GM12878 (cell line): ENCODE results near the gene RAD1. TPM values are rescaled to one million over a fixed set of nuclear protein-coding genes. Genes with fewer than 3 reads are reported as not detected.

Experiments used
- ATAC-seq: fragments of 200-7000 bp; cut with Tn5 transposase; 3 replicates; pipeline ENCODE4 v1.9.1; 2020; ENCODE audit warnings: mild to moderate bottlenecking, moderate library complexity
- BruUV-seq: library from RNA; stranded (reverse); fragments of 400-500 nt; replicated peaks from 2 replicates; lab custom pipeline; 2021; lab: Mats Ljungman, UMichigan
- CTCF ChIA-PET: fragments of 300-600 bp; sonication (Branson Sonifier 250); formaldehyde crosslinking; extraction: SDS; loops from one replicate; lab custom pipeline; 2021; ENCODE audit warnings: inconsistent platforms; lab: Yijun Ruan, JAX
- POLR2A ChIA-PET: fragments of 350-600 bp; formaldehyde crosslinking; extraction: SDS; loops from one replicate; lab custom pipeline; 2021; ENCODE audit warnings: inconsistent platforms; lab: Charles Lee
- RAD21 ChIA-PET: fragments of 300-600 bp; sonication (Branson Sonifier 250); formaldehyde crosslinking; loops from one replicate; lab custom pipeline; 2023; ENCODE audit warnings: antibody characterized with exemption; ENCODE audit not compliant: unreplicated experiment; lab: Charles Lee
- SMC1A ChIA-PET: fragments of 300-600 bp; sonication (Branson Sonifier 250); formaldehyde crosslinking; loops from one replicate; lab custom pipeline; 2023; ENCODE audit not compliant: unreplicated experiment, uncharacterized antibody; lab: Charles Lee
- DNase-seq: peaks from one replicate; pipeline ENCODE4 v3.0.0-alpha.2; 2011; ENCODE audit warnings: low read depth, low spot score
- FAIRE-seq: peaks from 3 replicates; lab custom pipeline; 2011; peaks lifted over from hg19 to GRCh38; lab: Jason Lieb, UNC
- H2AFZ ChIP-seq: 2 replicates; pipeline ENCODE4 v1.6.0; 2011; ENCODE audit warnings: low read depth, low read length, control low read depth; ENCODE audit not compliant: control insufficient read depth
- H3K27ac ChIP-seq: 2 replicates; pipeline ENCODE4 v1.5.1; 2011; ENCODE audit warnings: control low read depth; ENCODE audit not compliant: control insufficient read depth, insufficient read depth
- H3K27me3 ChIP-seq, 2 experiments: replicated peaks in 1 of 2; 2 replicates each; pipeline versions ENCODE4 v1.6.0 to v1.6.1; 2011; ENCODE audit warnings: low read length in 1 of 2; ENCODE audit not compliant: control insufficient read depth in 2 of 2, insufficient read depth in 2 of 2
- H3K36me3 ChIP-seq, 2 experiments: 2 replicates each; pipeline ENCODE4 v1.5.1; 2011; ENCODE audit warnings: low read length in 1 of 2; ENCODE audit not compliant: control insufficient read depth in 2 of 2, insufficient read depth in 2 of 2
- H3K4me1 ChIP-seq: 2 replicates; pipeline ENCODE4 v1.6.1; 2011; ENCODE audit warnings: mild to moderate bottlenecking, low read length, moderate library complexity, mixed read lengths; ENCODE audit not compliant: control insufficient read depth, insufficient read depth
- H3K4me2 ChIP-seq: 2 replicates; pipeline ENCODE4 v1.6.0; 2011; ENCODE audit warnings: control low read depth; ENCODE audit not compliant: control insufficient read depth, insufficient read depth
- H3K4me3 ChIP-seq: fragments of 200-600 bp; sonication (generic); 2 replicates; pipeline ENCODE4 v1.5.1; 2016
- H3K79me2 ChIP-seq: 2 replicates; pipeline ENCODE4 v1.6.0; 2011; ENCODE audit warnings: low read length; ENCODE audit not compliant: control insufficient read depth, insufficient read depth
- H3K9ac ChIP-seq: 2 replicates; pipeline ENCODE4 v1.8.0; 2011; ENCODE audit warnings: low read length, control low read depth, mixed read lengths; ENCODE audit not compliant: control insufficient read depth, insufficient read depth
- H3K9me3 ChIP-seq: replicated peaks from 3 replicates; pipeline ENCODE4 v1.5.1; 2011; ENCODE audit warnings: mild to moderate bottlenecking, low read length; ENCODE audit not compliant: control insufficient read depth, insufficient read depth
- H4K20me1 ChIP-seq: 2 replicates; pipeline ENCODE4 v1.6.0; 2011; ENCODE audit not compliant: control insufficient read depth, insufficient read depth
- WGBS: methylation state at CpG from one replicate; pipeline ENCODE4 v1.1.6; 2016; ENCODE audit warnings: low lambda C conversion rate; ENCODE audit not compliant: insufficient replicate concordance, insufficient coverage; ENCODE audit errors: missing lambda C conversion rate; 5-methylcytosine and 5-hydroxymethylcytosine counted together
- in situ Hi-C: fragments of 300-500 bp; cut with MboI; formaldehyde crosslinking; loops from 9 replicates; pipeline ENCODE4 v1.14.3; 2018; ENCODE audit warnings: mixed read lengths
- intact Hi-C: fragments of 100-400 bp; cut with micrococcal nuclease; formaldehyde crosslinking; loops from one replicate; pipeline ENCODE4 v1.14.2; 2022; ENCODE audit not compliant: unreplicated experiment
- polyA plus RNA-seq, 11 experiments: library from polyadenylated mRNA; depleted of rRNA in 4 of 11; unstranded in 6 of 11; stranded (reverse) in 5 of 11; fragments of >200 nt; fragmentation: Nextera tagmentation in 4 of 11; fragmentation: Illumina TruSeq in 1 of 11; extraction: Ambion mirVana in 4 of 11; extraction: Trizol in 1 of 11; gene quantifications; 1 replicate in 1 of 11; 2 replicates in 10 of 11; pipeline versions ENCODE4 v1.2.1 to v1.2.3, GENCODE V29; 2011 to 2016; ENCODE audit warnings: inconsistent platforms in 2 of 11, missing spikeins in 2 of 11, low read depth in 1 of 11
- total RNA-seq, 4 experiments: library from RNA; depleted of rRNA in 3 of 4; stranded (reverse); fragments of >200 nt in 3 of 4; fragmentation: Illumina TruSeq in 1 of 4; extraction: Trizol in 1 of 4; gene quantifications; 2 replicates each; pipeline versions ENCODE4 v1.2.1 to v1.2.3, GENCODE V29; 2013 to 2021
- TF ChIP-seq, protein P1 (sequence below): IDR thresholded peaks from 2 replicates; pipeline ENCODE4 v1.6.1; 2012; ENCODE audit warnings: low read depth, low read length, improper control_type of control experiment
- TF ChIP-seq, protein P2 (sequence below): IDR thresholded peaks from 2 replicates; pipeline ENCODE4 v1.6.1; 2011; ENCODE audit warnings: borderline replicate concordance, low read depth, mild to moderate bottlenecking, moderate library complexity, mixed read lengths, low read length; ENCODE audit not compliant: insufficient read depth; ENCODE audit errors: extremely low read length
- TF ChIP-seq, protein P3 (sequence below): fragments of 450-650 bp; IDR thresholded peaks from 2 replicates; pipeline ENCODE4 v1.6.1; 2017; ENCODE audit warnings: low read depth, mild to moderate bottlenecking, moderate library complexity

The RAD1 gene
- total and polyA plus RNA-seq, 10 of the 15 experiments (the other 5 are each of a cell fraction or from before 2014, with no cell fraction given), result 21.1 to 58.4 (median 37.2) TPM

DNA sequence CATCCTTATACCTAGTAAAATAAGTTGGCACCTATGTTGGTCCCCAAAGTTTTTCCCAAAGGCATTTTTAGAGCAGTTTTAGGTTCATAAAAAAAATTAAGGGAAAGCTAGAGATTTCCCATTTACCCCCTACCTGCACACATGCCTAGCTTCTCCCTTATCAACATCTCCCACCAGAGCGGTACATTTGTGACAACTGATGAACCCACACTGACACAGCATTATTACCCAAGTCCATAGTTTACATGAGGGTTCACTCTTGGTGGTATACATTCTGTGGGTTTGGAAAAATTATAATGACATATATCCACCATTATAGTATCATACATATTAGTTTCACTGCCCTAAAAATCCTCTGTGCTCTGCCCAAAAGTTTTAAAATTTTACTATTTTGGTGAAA, 12.0 kb downstream of the RAD1 start:
- RAD21 ChIA-PET, result interaction anchor here (1.2 kb wide), 1 partner anchor 380 kb away, joined by 3 read pairs; no protein-coding TSS in a partner anchor
- SMC1A ChIA-PET, result interaction anchor here (1.0 to 1.3 kb wide), 4 partner anchors 12 to 429 kb away, joined by 3 to 5 read pairs (median 4); partner anchors contain the start of genes BRIX1 and RAD1
- H3K4me3 ChIP-seq, result no peak overlapping the region
- DNase-seq (no peak), FAIRE-seq (no peak), ATAC-seq (no peak)
- no peak overlapping the region for H3K9ac ChIP-seq
- POLR2A ChIA-PET, result interaction anchor here (0.7 to 3.1 kb wide), 2 partner anchors 10 to 13 kb away, joined by 3 to 11 read pairs; partner anchors contain the start of genes BRIX1 and RAD1
- no peak overlapping the region for H3K27ac ChIP-seq
- H3K79me2 ChIP-seq, result no peaks in the 10 kb centered on the region
- no peaks in the 10 kb centered on the region for H4K20me1 ChIP-seq
- in situ Hi-C loops, result loop anchor here (5.0 to 25.0 kb wide), 3 partner anchors 371 to 891 kb away; partner anchors contain the start of gene AMACR
- no peak overlapping the region for H3K4me2 ChIP-seq
- WGBS, result 100% methylated on average over 1 of the region's 1 CpG
- TF ChIP-seq, protein P1, sequence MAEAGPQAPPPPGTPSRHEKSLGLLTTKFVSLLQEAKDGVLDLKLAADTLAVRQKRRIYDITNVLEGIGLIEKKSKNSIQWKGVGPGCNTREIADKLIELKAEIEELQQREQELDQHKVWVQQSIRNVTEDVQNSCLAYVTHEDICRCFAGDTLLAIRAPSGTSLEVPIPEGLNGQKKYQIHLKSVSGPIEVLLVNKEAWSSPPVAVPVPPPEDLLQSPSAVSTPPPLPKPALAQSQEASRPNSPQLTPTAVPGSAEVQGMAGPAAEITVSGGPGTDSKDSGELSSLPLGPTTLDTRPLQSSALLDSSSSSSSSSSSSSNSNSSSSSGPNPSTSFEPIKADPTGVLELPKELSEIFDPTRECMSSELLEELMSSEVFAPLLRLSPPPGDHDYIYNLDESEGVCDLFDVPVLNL, result no peak
- TF ChIP-seq, protein P2, sequence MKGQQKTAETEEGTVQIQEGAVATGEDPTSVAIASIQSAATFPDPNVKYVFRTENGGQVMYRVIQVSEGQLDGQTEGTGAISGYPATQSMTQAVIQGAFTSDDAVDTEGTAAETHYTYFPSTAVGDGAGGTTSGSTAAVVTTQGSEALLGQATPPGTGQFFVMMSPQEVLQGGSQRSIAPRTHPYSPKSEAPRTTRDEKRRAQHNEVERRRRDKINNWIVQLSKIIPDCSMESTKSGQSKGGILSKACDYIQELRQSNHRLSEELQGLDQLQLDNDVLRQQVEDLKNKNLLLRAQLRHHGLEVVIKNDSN, result no peak
- TF ChIP-seq, protein P3, sequence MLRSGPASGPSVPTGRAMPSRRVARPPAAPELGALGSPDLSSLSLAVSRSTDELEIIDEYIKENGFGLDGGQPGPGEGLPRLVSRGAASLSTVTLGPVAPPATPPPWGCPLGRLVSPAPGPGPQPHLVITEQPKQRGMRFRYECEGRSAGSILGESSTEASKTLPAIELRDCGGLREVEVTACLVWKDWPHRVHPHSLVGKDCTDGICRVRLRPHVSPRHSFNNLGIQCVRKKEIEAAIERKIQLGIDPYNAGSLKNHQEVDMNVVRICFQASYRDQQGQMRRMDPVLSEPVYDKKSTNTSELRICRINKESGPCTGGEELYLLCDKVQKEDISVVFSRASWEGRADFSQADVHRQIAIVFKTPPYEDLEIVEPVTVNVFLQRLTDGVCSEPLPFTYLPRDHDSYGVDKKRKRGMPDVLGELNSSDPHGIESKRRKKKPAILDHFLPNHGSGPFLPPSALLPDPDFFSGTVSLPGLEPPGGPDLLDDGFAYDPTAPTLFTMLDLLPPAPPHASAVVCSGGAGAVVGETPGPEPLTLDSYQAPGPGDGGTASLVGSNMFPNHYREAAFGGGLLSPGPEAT, result no peak
- peaks cover 0 to 4% of the 10 kb centered on the region in 2 experiments; a peak in 1 of 4 replicates for H3K36me3 ChIP-seq
- no peaks in the 10 kb centered on the region for H3K4me1 ChIP-seq
- BruUV-seq, result no TSS peak
- CTCF ChIA-PET, result interaction anchor here (0.7 to 3.0 kb wide), 8 partner anchors 21 to 1026 kb away, joined by 3 to 13 read pairs (median 5); partner anchors contain the start of gene DNAJC21
- H3K9me3 ChIP-seq, result no peaks in the 10 kb centered on the region
- intact Hi-C loops, result no loop called here
- H3K27me3 ChIP-seq, result no peaks in the 10 kb centered on the region
- H2AFZ ChIP-seq, result no peak overlapping the region
